GM23338 (cell line): Measurements from ENCODE around the gene GPHA2. TPM values are rescaled to one million over a fixed set of nuclear protein-coding genes. Genes with fewer than 3 reads are reported as not detected.

Experiments used
- ATAC-seq: fragments of 200-7000 bp; cut with Tn5 transposase; 3 replicates; pipeline ENCODE4 v1.9.1; 2020
- DNase-seq: peaks from one replicate; pipeline ENCODE4 v3.0.0-alpha.2; 2015; ENCODE audit warnings: low spot score
- H2AFZ ChIP-seq: fragments of 200-600 bp; sonication (generic); 2 replicates; pipeline ENCODE4 v1.8.0; 2016; ENCODE audit warnings: antibody characterized with exemption, mild to moderate bottlenecking, moderate library complexity
- H3F3A ChIP-seq: fragments of 200-600 bp; sonication (generic); replicated peaks from 2 replicates; pipeline ENCODE4 v1.8.0; 2017; ENCODE audit warnings: antibody characterized with exemption, mixed run types, low read depth
- H3K27ac ChIP-seq: fragments of 200-600 bp; sonication (generic); 2 replicates; pipeline ENCODE4 v1.6.1; 2016; ENCODE audit warnings: low read depth
- H3K27me3 ChIP-seq: fragments of 200-600 bp; sonication (generic); 2 replicates; pipeline ENCODE4 v1.8.0; 2016; ENCODE audit warnings: mild to moderate bottlenecking, mixed run types, moderate library complexity; ENCODE audit not compliant: insufficient read depth
- H3K36me3 ChIP-seq: fragments of 200-600 bp; sonication (generic); 2 replicates; pipeline ENCODE4 v1.8.0; 2016; ENCODE audit warnings: mild to moderate bottlenecking; ENCODE audit not compliant: insufficient read depth
- H3K4me1 ChIP-seq: fragments of 200-600 bp; sonication (generic); 2 replicates; pipeline ENCODE4 v1.8.0; 2016; ENCODE audit warnings: mild to moderate bottlenecking, moderate library complexity; ENCODE audit not compliant: insufficient read depth
- H3K4me2 ChIP-seq: fragments of 200-600 bp; sonication (generic); 2 replicates; pipeline ENCODE4 v1.7.1; 2017; ENCODE audit warnings: mixed run types
- H3K4me3 ChIP-seq: fragments of 200-600 bp; sonication (generic); 2 replicates; pipeline ENCODE4 v1.6.1; 2016; ENCODE audit warnings: mixed run types
- H3K79me2 ChIP-seq: fragments of 200-600 bp; sonication (generic); replicated peaks from 2 replicates; pipeline ENCODE4 v1.8.0; 2017; ENCODE audit warnings: mild to moderate bottlenecking; ENCODE audit not compliant: insufficient read depth
- H3K9me2 ChIP-seq: fragments of 200-600 bp; sonication (generic); 2 replicates; pipeline ENCODE4 v1.8.0; 2017; ENCODE audit not compliant: insufficient read depth
- H4K20me1 ChIP-seq: fragments of 200-600 bp; sonication (generic); replicated peaks from 2 replicates; pipeline ENCODE4 v1.8.0; 2017; ENCODE audit warnings: mild to moderate bottlenecking; ENCODE audit not compliant: insufficient read depth
- H3K27ac Mint-ChIP-seq: 2 replicates; pipeline ENCODE4 v1.8.0; 2020; ENCODE audit warnings: inconsistent platforms, mild to moderate bottlenecking, moderate library complexity, mixed read lengths
- H3K27me3 Mint-ChIP-seq: 3 replicates; pipeline ENCODE4 v1.8.0; 2022; ENCODE audit warnings: low read depth, mild to moderate bottlenecking, moderate library complexity, mixed read lengths, inconsistent platforms; ENCODE audit not compliant: insufficient read depth, poor library complexity
- H3K36me3 Mint-ChIP-seq: 3 replicates; pipeline ENCODE4 v1.8.0; 2021; ENCODE audit warnings: low read depth, mild to moderate bottlenecking, inconsistent platforms, moderate library complexity, mixed read lengths
- H3K4me1 Mint-ChIP-seq: 3 replicates; pipeline ENCODE4 v1.8.0; 2020; ENCODE audit warnings: mild to moderate bottlenecking, inconsistent platforms, mixed read lengths
- H3K4me3 Mint-ChIP-seq: 3 replicates; pipeline ENCODE4 v1.8.0; 2021; ENCODE audit warnings: moderate library complexity, mild to moderate bottlenecking, inconsistent platforms, mixed read lengths
- H3K9me3 Mint-ChIP-seq: 3 replicates; pipeline ENCODE4 v1.8.0; 2020; ENCODE audit warnings: moderate library complexity, mild to moderate bottlenecking, inconsistent platforms, mixed read lengths
- EZH2 ChIP-seq: fragments of 200-600 bp; sonication (generic); IDR thresholded peaks from one replicate; pipeline ENCODE4 v1.8.0; 2017; ENCODE audit warnings: antibody characterized with exemption, mild to moderate bottlenecking, low read depth; ENCODE audit not compliant: unreplicated experiment
- NANOG ChIP-seq: IDR thresholded peaks from 2 replicates; pipeline ENCODE4 v1.6.1; 2016; ENCODE audit warnings: antibody characterized with exemption, borderline replicate concordance
- POLR2AphosphoS5 ChIP-seq: IDR thresholded peaks from 2 replicates; pipeline ENCODE4 v1.6.1; 2016; ENCODE audit warnings: antibody characterized with exemption, low read depth
- STAT1 ChIP-seq: IDR thresholded peaks from one replicate; pipeline ENCODE4 v1.6.1; 2016; ENCODE audit warnings: antibody characterized with exemption; ENCODE audit not compliant: unreplicated experiment
- ZNF331 ChIP-seq: fragments of 250-450 bp; sonication (Bioruptor Pico); IDR thresholded peaks from 2 replicates; pipeline ENCODE4 v1.5.0; 2020; ENCODE audit warnings: low read depth, mild to moderate bottlenecking, moderate library complexity
- polyA plus RNA-seq: library from polyadenylated mRNA; unstranded; fragments of >200 nt; fragmentation: Nextera tagmentation; extraction: Ambion mirVana; gene quantifications from 2 replicates; pipeline ENCODE4 v1.2.1, GENCODE V29; 2016
- total RNA-seq: library from RNA; depleted of rRNA; stranded (reverse); fragments of >200 nt; shearing (Covaris generic); gene quantifications from 2 replicates; pipeline ENCODE4 v1.2.3, GENCODE V29; 2014
- TF ChIP-seq, protein P1 (sequence below): fragments of 250-450 bp; sonication (Bioruptor Pico); IDR thresholded peaks from 2 replicates; pipeline ENCODE4 v1.5.0; 2020; ENCODE audit warnings: mild to moderate bottlenecking, moderate library complexity
- TF ChIP-seq, protein P2 (sequence below): IDR thresholded peaks from 2 replicates; pipeline ENCODE4 v1.6.1; 2016; ENCODE audit warnings: antibody characterized with exemption

GPHA2 gene
- total and polyA plus RNA-seq, 2 experiments from 2014 or later, result 0.83 to 1.8 TPM

DNA sequence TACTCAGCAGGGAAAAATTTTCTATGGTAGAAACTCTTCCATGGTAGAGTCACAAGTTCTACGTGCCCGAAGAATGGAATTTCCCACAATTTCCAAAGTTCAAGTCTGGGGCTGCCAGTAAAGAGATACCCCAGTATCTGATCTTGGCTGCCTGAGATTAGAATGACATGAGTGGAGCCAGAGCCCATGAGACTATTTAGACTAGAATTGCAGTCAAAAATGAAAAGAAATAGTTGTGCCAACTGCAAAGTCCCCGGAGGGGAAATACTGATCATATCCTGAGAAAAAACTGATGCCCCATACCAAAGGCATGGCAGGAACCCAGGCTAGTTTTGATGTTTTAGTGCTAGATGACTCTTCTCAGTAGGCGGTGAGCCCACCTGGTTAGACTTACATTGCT lies 25.0 kb upstream of the GPHA2 start (continued):
- TF ChIP-seq, protein P1, sequence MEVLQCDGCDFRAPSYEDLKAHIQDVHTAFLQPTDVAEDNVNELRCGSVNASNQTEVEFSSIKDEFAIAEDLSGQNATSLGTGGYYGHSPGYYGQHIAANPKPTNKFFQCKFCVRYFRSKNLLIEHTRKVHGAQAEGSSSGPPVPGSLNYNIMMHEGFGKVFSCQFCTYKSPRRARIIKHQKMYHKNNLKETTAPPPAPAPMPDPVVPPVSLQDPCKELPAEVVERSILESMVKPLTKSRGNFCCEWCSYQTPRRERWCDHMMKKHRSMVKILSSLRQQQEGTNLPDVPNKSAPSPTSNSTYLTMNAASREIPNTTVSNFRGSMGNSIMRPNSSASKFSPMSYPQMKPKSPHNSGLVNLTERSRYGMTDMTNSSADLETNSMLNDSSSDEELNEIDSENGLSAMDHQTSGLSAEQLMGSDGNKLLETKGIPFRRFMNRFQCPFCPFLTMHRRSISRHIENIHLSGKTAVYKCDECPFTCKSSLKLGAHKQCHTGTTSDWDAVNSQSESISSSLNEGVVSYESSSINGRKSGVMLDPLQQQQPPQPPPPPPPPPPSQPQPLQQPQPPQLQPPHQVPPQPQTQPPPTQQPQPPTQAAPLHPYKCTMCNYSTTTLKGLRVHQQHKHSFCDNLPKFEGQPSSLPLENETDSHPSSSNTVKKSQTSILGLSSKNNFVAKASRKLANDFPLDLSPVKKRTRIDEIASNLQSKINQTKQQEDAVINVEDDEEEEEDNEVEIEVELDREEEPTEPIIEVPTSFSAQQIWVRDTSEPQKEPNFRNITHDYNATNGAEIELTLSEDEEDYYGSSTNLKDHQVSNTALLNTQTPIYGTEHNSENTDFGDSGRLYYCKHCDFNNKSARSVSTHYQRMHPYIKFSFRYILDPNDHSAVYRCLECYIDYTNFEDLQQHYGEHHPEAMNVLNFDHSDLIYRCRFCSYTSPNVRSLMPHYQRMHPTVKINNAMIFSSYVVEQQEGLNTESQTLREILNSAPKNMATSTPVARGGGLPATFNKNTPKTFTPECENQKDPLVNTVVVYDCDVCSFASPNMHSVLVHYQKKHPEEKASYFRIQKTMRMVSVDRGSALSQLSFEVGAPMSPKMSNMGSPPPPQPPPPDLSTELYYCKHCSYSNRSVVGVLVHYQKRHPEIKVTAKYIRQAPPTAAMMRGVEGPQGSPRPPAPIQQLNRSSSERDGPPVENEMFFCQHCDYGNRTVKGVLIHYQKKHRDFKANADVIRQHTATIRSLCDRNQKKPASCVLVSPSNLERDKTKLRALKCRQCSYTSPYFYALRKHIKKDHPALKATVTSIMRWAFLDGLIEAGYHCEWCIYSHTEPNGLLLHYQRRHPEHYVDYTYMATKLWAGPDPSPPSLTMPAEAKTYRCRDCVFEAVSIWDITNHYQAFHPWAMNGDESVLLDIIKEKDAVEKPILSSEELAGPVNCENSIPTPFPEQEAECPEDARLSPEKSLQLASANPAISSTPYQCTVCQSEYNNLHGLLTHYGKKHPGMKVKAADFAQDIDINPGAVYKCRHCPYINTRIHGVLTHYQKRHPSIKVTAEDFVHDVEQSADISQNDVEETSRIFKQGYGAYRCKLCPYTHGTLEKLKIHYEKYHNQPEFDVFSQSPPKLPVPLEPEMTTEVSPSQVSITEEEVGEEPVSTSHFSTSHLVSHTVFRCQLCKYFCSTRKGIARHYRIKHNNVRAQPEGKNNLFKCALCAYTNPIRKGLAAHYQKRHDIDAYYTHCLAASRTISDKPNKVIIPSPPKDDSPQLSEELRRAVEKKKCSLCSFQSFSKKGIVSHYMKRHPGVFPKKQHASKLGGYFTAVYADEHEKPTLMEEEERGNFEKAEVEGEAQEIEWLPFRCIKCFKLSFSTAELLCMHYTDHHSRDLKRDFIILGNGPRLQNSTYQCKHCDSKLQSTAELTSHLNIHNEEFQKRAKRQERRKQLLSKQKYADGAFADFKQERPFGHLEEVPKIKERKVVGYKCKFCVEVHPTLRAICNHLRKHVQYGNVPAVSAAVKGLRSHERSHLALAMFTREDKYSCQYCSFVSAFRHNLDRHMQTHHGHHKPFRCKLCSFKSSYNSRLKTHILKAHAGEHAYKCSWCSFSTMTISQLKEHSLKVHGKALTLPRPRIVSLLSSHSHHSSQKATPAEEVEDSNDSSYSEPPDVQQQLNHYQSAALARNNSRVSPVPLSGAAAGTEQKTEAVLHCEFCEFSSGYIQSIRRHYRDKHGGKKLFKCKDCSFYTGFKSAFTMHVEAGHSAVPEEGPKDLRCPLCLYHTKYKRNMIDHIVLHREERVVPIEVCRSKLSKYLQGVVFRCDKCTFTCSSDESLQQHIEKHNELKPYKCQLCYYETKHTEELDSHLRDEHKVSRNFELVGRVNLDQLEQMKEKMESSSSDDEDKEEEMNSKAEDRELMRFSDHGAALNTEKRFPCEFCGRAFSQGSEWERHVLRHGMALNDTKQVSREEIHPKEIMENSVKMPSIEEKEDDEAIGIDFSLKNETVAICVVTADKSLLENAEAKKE (CRISPR knock-in tag), result no peak
- no peak for TF ChIP-seq ZNF331 (CRISPR knock-in tag)
- TF ChIP-seq POLR2AphosphoS5, result no peak

DNA sequence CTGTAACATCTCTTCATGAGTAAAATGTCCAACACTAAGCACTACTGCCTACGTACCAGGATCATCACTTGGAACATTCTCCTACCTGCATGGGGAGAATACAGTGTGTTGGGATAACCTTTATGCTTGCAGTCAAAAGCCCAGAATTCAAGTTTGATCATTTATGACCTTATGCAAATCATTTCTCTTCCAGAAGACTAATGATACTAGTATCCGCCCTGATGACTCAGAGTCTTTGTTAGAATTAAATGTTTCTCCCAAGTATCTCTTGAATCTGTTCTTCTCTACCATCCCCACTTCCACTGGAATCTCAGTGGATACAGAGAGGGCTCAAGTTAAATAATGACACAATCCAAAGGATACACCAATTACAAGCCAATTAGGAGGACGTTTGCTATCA lies 23.8 kb upstream of the GPHA2 start:
- TF ChIP-seq, protein P2, sequence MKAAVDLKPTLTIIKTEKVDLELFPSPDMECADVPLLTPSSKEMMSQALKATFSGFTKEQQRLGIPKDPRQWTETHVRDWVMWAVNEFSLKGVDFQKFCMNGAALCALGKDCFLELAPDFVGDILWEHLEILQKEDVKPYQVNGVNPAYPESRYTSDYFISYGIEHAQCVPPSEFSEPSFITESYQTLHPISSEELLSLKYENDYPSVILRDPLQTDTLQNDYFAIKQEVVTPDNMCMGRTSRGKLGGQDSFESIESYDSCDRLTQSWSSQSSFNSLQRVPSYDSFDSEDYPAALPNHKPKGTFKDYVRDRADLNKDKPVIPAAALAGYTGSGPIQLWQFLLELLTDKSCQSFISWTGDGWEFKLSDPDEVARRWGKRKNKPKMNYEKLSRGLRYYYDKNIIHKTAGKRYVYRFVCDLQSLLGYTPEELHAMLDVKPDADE, result no peak
- TF ChIP-seq, protein P1 (CRISPR knock-in tag), result no peak
- TF ChIP-seq STAT1 (no peak), EZH2 (no peak), NANOG (no peak), ZNF331 (CRISPR knock-in tag) (no peak)
- Mint-ChIP-seq H3K9me3 (no peaks in the 10 kb centered on the region), H3K36me3 (no peaks in the 10 kb centered on the region), H3K27me3 (peaks cover 5% of the 10 kb centered on the region), H3K4me3 (no peak overlapping the region), H3K4me1 (no peaks in the 10 kb centered on the region), H3K27ac (no peak overlapping the region)
- Histone ChIP-seq H3K27me3 (peaks cover 3% of the 10 kb centered on the region; the same call in 1 of the 2 replicates), H3K9me2 (no peaks in the 10 kb centered on the region), H3K27ac (no peak overlapping the region), H3K79me2 (no peaks in the 10 kb centered on the region), H3K36me3 (no peaks in the 10 kb centered on the region), H2AFZ (no peak overlapping the region), H3F3A (no peaks in the 10 kb centered on the region), H3K4me1 (no peaks in the 10 kb centered on the region), H3K4me2 (no peak overlapping the region), H4K20me1 (no peaks in the 10 kb centered on the region), H3K4me3 (no peak overlapping the region)
- no peak for ATAC-seq
- DNase-seq, result no peak
